Endothelial cell of umbilical vein (primary cell): ENCODE measurements around the gene PCSK6.

ENCODE experiments used
- CTCF ChIP-seq, 2 donors: IDR thresholded peaks; 1 replicate in 1 of 2; 2 replicates in 1 of 2; pipeline ENCODE4 v1.5.1; 2011; ENCODE audit warnings: low read length in 2 of 2, mild to moderate bottlenecking in 2 of 2, moderate library complexity in 2 of 2, control low read depth in 1 of 2, inconsistent platforms in 1 of 2, low read depth in 1 of 2; ENCODE audit not compliant: insufficient read depth in 1 of 2; ENCODE audit errors: extremely low read depth in 1 of 2
- EZH2 ChIP-seq: IDR thresholded peaks from 2 replicates; pipeline ENCODE4 v1.6.1; 2012; ENCODE audit warnings: borderline replicate concordance, low read depth, mild to moderate bottlenecking, moderate library complexity, low read length, inconsistent platforms; ENCODE audit not compliant: severe bottlenecking
- FOS ChIP-seq: IDR thresholded peaks from 2 replicates; pipeline ENCODE4 v1.6.1; 2011; ENCODE audit warnings: mild to moderate bottlenecking, low read length, moderate library complexity, borderline replicate concordance; ENCODE audit not compliant: insufficient read depth
- JUN ChIP-seq: IDR thresholded peaks from 2 replicates; pipeline ENCODE4 v1.6.1; 2011; ENCODE audit warnings: borderline replicate concordance, low read depth; ENCODE audit not compliant: insufficient read length, insufficient read depth
- MAX ChIP-seq: IDR thresholded peaks from 2 replicates; pipeline ENCODE4 v1.6.1; 2011; ENCODE audit not compliant: insufficient read depth, insufficient read length
- POLR2A ChIP-seq: IDR thresholded peaks from 2 replicates; pipeline ENCODE4 v1.6.1; 2012; ENCODE audit warnings: low read depth, mild to moderate bottlenecking, control low read depth, low read length
- POLR2AphosphoS5 ChIP-seq: IDR thresholded peaks from 2 replicates; pipeline ENCODE4 v1.6.1; 2012; ENCODE audit warnings: low read depth, mild to moderate bottlenecking, control low read depth, low read length, moderate library complexity; ENCODE audit not compliant: insufficient read depth

- TF ChIP-seq CTCF (IDR thresholded peaks at IDR 0.05; ENCODE audit: extremely low read depth in 1 of 2, insufficient read depth in 1 of 2, low read depth in 1 of 2, low read length in 2 of 2): no peak
- TF ChIP-seq POLR2AphosphoS5: no peak
- no peak for TF ChIP-seq POLR2A
- TF ChIP-seq EZH2: no peak
- no peak for TF ChIP-seq FOS
- no peak for TF ChIP-seq MAX
- no peak for TF ChIP-seq JUN
Observed at GRCh38 chr15:101410612-101411011, 78.9 kb downstream of the PCSK6 start.
